ENCODE results near the gene MST1R. TPM values are rescaled to one million over a fixed set of nuclear protein-coding genes. Genes with fewer than 3 reads are reported as not detected.

The MST1R gene
- polyA plus RNA-seq, 1 donor from 2014 or later = 4.2 TPM

DNA sequence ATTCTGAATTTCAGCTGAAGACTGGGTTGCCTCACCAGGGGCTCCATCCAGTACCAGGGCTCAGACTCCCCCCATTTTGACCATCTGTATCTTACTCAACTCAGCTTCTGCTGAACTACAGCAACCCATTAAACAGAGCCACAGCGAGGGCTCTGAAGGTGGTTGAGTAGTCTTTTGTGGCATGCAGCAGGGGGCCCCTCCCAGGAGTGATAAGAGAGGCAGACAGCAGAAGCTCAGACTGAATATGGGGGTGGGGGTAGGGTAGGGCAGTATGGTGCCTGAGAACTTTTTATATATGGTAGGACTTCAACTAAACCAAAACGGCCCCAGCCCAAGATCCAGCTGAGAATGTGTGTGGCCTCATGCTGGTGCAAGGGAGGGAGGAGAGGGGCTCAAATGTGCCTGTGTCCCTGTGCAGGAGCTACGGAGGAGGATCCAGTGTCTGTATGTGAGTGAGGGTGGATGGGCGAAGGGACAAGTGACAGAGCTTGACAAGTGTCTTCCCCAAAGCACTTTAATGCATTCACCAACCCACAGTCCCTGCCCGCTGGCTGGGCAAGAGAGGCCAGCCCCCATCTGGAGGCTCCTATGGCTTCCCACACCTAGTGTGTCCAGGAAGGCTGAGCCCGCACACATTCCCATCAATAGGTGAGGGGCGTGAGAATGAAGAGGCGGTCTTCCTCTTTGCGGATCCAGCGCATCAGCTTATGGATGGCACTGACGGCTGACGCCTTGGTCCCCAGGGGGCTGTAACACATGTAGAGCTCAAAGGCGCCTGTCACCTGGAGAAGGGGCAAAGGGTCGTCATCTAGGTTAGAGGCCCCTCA lies 4.9 kb upstream of the MST1R start:
- Histone ChIP-seq H3K4me3 (ENCODE audit: low read length) (no peak overlapping the region), H3K36me3 (ENCODE audit: insufficient read depth, low read length) (no peaks in the 10 kb centered on the region), H3K27me3 (ENCODE audit: insufficient read depth, low read depth, low read length) (no peaks in the 10 kb centered on the region), H3K9ac (ENCODE audit: low read length) (no peak overlapping the region), H3F3A (ENCODE audit: insufficient read depth, low read length, poor library complexity, severe bottlenecking) (no peaks in the 10 kb centered on the region), H3K79me2 (replicated peaks; ENCODE audit: insufficient read depth, low read length) (no peaks in the 10 kb centered on the region), H3K27ac (ENCODE audit: low read length) (no peak overlapping the region), H4K20me1 (ENCODE audit: insufficient read depth) (no peaks in the 10 kb centered on the region), H3K9me2 (ENCODE audit: insufficient read depth, low read length) (no peaks in the 10 kb centered on the region), H3K4me2 (ENCODE audit: low read length) (no peak overlapping the region), H3K9me3 (ENCODE audit: low read length) (no peaks in the 10 kb centered on the region), H2AFZ (ENCODE audit: low read depth, low read length) (no peak overlapping the region)
- TF ChIP-seq MXI1 (conservative IDR thresholded peaks at IDR 0.05; ENCODE audit: poor library complexity, severe bottlenecking) (no peak), RAD21 (conservative IDR thresholded peaks at IDR 0.05) (no peak), EZH2 (IDR thresholded peaks at IDR 0.05; ENCODE audit: borderline replicate concordance, insufficient read depth, low read length, poor library complexity, severe bottlenecking) (no peak), SMC3 (conservative IDR thresholded peaks at IDR 0.05; ENCODE audit: poor library complexity) (no peak), POLR2AphosphoS5 (IDR thresholded peaks at IDR 0.05) (no peak), EP300 (conservative IDR thresholded peaks at IDR 0.05; ENCODE audit: poor library complexity, severe bottlenecking) (no peak), TAF1 (IDR thresholded peaks at IDR 0.05; ENCODE audit: low read depth) (no peak)
- TF ChIP-seq, protein P1, sequence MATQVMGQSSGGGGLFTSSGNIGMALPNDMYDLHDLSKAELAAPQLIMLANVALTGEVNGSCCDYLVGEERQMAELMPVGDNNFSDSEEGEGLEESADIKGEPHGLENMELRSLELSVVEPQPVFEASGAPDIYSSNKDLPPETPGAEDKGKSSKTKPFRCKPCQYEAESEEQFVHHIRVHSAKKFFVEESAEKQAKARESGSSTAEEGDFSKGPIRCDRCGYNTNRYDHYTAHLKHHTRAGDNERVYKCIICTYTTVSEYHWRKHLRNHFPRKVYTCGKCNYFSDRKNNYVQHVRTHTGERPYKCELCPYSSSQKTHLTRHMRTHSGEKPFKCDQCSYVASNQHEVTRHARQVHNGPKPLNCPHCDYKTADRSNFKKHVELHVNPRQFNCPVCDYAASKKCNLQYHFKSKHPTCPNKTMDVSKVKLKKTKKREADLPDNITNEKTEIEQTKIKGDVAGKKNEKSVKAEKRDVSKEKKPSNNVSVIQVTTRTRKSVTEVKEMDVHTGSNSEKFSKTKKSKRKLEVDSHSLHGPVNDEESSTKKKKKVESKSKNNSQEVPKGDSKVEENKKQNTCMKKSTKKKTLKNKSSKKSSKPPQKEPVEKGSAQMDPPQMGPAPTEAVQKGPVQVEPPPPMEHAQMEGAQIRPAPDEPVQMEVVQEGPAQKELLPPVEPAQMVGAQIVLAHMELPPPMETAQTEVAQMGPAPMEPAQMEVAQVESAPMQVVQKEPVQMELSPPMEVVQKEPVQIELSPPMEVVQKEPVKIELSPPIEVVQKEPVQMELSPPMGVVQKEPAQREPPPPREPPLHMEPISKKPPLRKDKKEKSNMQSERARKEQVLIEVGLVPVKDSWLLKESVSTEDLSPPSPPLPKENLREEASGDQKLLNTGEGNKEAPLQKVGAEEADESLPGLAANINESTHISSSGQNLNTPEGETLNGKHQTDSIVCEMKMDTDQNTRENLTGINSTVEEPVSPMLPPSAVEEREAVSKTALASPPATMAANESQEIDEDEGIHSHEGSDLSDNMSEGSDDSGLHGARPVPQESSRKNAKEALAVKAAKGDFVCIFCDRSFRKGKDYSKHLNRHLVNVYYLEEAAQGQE (IDR thresholded peaks at IDR 0.05; ENCODE audit: borderline replicate concordance) = no peak
- TF ChIP-seq, protein P2, sequence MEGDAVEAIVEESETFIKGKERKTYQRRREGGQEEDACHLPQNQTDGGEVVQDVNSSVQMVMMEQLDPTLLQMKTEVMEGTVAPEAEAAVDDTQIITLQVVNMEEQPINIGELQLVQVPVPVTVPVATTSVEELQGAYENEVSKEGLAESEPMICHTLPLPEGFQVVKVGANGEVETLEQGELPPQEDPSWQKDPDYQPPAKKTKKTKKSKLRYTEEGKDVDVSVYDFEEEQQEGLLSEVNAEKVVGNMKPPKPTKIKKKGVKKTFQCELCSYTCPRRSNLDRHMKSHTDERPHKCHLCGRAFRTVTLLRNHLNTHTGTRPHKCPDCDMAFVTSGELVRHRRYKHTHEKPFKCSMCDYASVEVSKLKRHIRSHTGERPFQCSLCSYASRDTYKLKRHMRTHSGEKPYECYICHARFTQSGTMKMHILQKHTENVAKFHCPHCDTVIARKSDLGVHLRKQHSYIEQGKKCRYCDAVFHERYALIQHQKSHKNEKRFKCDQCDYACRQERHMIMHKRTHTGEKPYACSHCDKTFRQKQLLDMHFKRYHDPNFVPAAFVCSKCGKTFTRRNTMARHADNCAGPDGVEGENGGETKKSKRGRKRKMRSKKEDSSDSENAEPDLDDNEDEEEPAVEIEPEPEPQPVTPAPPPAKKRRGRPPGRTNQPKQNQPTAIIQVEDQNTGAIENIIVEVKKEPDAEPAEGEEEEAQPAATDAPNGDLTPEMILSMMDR (IDR thresholded peaks at IDR 0.05; ENCODE audit: poor library complexity, severe bottlenecking) = no peak

DNA sequence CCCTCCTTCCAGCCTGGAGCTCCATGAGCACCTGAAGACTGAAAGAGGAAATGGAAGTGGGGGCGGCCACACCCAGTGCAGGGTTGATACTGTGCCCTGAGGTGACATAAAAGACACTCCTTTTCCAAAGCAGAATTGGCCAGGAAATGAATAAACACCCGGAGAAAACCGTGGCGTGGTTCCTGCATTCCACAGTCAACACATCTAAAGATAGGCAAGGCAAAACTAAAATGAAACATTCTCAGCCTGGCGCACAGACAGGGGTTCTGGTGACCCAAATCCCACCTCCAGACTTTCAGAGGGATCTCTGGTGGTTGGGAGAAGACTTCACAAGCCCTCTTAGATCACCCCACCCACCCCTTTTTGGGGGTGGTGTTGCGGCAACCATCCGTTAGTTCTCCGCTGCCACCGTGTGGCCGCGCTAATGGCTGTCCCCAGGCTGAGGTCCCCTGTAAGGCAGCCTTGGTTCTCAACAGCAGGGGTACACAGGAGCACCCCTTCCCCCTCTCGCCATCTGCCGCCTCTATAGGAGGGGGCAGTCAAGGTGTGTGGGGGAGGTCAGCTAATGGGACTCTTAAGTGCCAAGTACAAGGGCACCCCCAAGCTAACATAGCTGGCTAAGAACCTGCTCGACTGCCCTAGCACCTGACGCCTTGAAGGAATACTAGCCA lies 2.5 kb upstream of the MST1R start:
- no peaks in the 10 kb centered on the region for H3F3A ChIP-seq (ENCODE audit: insufficient read depth, low read length, poor library complexity, severe bottlenecking)
- H3K36me3 ChIP-seq (ENCODE audit: insufficient read depth, low read length) = no peaks in the 10 kb centered on the region
- no peak overlapping the region for H3K4me3 ChIP-seq (ENCODE audit: low read length)
- no peaks in the 10 kb centered on the region for H3K9me2 ChIP-seq (ENCODE audit: insufficient read depth, low read length)
- no peak overlapping the region for H3K4me2 ChIP-seq (ENCODE audit: low read length)
- TF ChIP-seq SMC3 (conservative IDR thresholded peaks at IDR 0.05; ENCODE audit: poor library complexity) (peak; percentile 93), TAF1 (IDR thresholded peaks at IDR 0.05; ENCODE audit: low read depth) (no peak), EZH2 (IDR thresholded peaks at IDR 0.05; ENCODE audit: borderline replicate concordance, insufficient read depth, low read length, poor library complexity, severe bottlenecking) (no peak), EP300 (conservative IDR thresholded peaks at IDR 0.05; ENCODE audit: poor library complexity, severe bottlenecking) (no peak), RAD21 (conservative IDR thresholded peaks at IDR 0.05) (peak; percentile 87), POLR2AphosphoS5 (IDR thresholded peaks at IDR 0.05) (no peak), MXI1 (conservative IDR thresholded peaks at IDR 0.05; ENCODE audit: poor library complexity, severe bottlenecking) (no peak)
- TF ChIP-seq, protein P2 (IDR thresholded peaks at IDR 0.05; ENCODE audit: poor library complexity, severe bottlenecking) = peak; percentile 85
- TF ChIP-seq, protein P1 (IDR thresholded peaks at IDR 0.05; ENCODE audit: borderline replicate concordance) = no peak
- no peaks in the 10 kb centered on the region for H3K9me3 ChIP-seq (ENCODE audit: low read length)
- H3K27ac ChIP-seq (ENCODE audit: low read length) = no peak overlapping the region
- no peaks in the 10 kb centered on the region for H4K20me1 ChIP-seq (ENCODE audit: insufficient read depth)
- H3K9ac ChIP-seq (ENCODE audit: low read length) = no peak overlapping the region
- no peak overlapping the region for H2AFZ ChIP-seq (ENCODE audit: low read depth, low read length)
- H3K79me2 ChIP-seq (replicated peaks; ENCODE audit: insufficient read depth, low read length) = no peaks in the 10 kb centered on the region
- H3K27me3 ChIP-seq (ENCODE audit: insufficient read depth, low read depth, low read length) = no peaks in the 10 kb centered on the region
